KMS-11 (cell line): ENCODE data around the gene ARHGAP24.
"Not testable (repeated sequence)": the region's sequence is repeated elsewhere in the genome, so short reads cannot be mapped to it uniquely, and the experiment has no call there.

Experiments used
- H2AFZ ChIP-seq: fragments of 200-600 bp; sonication (generic); 2 replicates; pipeline ENCODE4 v1.6.1; 2016; ENCODE audit warnings: antibody characterized with exemption, mixed run types, low read depth
- H3K27ac ChIP-seq: fragments of 200-600 bp; sonication (generic); 2 replicates; pipeline ENCODE4 v1.6.1; 2016; ENCODE audit warnings: mild to moderate bottlenecking, mixed run types
- H3K27me3 ChIP-seq: fragments of 200-600 bp; sonication (generic); 2 replicates; pipeline ENCODE4 v1.6.1; 2017; ENCODE audit warnings: mild to moderate bottlenecking, low read depth, mixed run types, moderate library complexity; ENCODE audit not compliant: insufficient read depth
- H3K36me3 ChIP-seq: fragments of 200-600 bp; sonication (generic); 2 replicates; pipeline ENCODE4 v1.6.1; 2017; ENCODE audit warnings: mild to moderate bottlenecking, mixed run types; ENCODE audit not compliant: insufficient read depth
- H3K4me1 ChIP-seq: fragments of 200-600 bp; sonication (generic); 2 replicates; pipeline ENCODE4 v1.6.1; 2016; ENCODE audit warnings: mild to moderate bottlenecking, low read depth, mixed run types; ENCODE audit not compliant: poor library complexity, severe bottlenecking
- H3K4me2 ChIP-seq: fragments of 200-600 bp; sonication (generic); 2 replicates; pipeline ENCODE4 v1.7.0; 2016; ENCODE audit warnings: mild to moderate bottlenecking, mixed run types
- H3K4me3 ChIP-seq: fragments of 200-600 bp; sonication (generic); IDR thresholded peaks from 2 replicates; pipeline ENCODE4 v1.6.1; 2017; ENCODE audit warnings: low read depth, low read length, mixed read lengths; ENCODE audit not compliant: insufficient read depth
- H3K79me2 ChIP-seq: fragments of 200-600 bp; sonication (generic); 2 replicates; pipeline ENCODE4 v1.6.1; 2016; ENCODE audit warnings: low read depth, mixed run types; ENCODE audit not compliant: insufficient read depth
- H3K9ac ChIP-seq: fragments of 200-600 bp; sonication (generic); 2 replicates; pipeline ENCODE4 v1.6.1; 2016; ENCODE audit warnings: mild to moderate bottlenecking, mixed run types
- H4K20me1 ChIP-seq: fragments of 200-600 bp; sonication (generic); 2 replicates; pipeline ENCODE4 v1.6.1; 2016; ENCODE audit warnings: mild to moderate bottlenecking, mixed run types; ENCODE audit not compliant: insufficient read depth
- TF ChIP-seq, protein P1 (sequence below): fragments of 200-600 bp; sonication (generic); conservative IDR thresholded peaks from 2 replicates; pipeline ENCODE4 v1.6.1; 2017; ENCODE audit warnings: low read depth, mild to moderate bottlenecking, antibody characterized with exemption, low read length, moderate library complexity, mixed read lengths

Gene ARHGAP24

DNA sequence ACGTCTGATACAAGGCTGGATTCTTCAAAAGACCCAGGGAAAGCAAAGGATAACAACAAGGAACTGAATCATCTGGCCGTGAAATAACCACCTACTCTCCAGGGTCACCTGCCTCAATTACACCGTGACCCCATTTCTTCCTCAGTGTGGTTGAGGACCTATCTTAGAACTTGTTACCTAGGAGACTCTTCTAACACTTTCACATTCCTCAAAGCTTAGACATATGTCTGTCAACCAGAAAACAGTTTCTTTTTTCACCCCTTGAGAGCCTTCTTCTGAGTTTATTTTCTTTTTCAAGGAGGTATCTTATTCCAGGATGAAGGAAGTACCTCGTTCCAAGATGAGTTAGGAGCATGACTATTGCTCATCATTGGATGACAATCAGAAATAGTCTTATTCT, 337.8 kb downstream of the ARHGAP24 start:
- TF ChIP-seq, protein P1, sequence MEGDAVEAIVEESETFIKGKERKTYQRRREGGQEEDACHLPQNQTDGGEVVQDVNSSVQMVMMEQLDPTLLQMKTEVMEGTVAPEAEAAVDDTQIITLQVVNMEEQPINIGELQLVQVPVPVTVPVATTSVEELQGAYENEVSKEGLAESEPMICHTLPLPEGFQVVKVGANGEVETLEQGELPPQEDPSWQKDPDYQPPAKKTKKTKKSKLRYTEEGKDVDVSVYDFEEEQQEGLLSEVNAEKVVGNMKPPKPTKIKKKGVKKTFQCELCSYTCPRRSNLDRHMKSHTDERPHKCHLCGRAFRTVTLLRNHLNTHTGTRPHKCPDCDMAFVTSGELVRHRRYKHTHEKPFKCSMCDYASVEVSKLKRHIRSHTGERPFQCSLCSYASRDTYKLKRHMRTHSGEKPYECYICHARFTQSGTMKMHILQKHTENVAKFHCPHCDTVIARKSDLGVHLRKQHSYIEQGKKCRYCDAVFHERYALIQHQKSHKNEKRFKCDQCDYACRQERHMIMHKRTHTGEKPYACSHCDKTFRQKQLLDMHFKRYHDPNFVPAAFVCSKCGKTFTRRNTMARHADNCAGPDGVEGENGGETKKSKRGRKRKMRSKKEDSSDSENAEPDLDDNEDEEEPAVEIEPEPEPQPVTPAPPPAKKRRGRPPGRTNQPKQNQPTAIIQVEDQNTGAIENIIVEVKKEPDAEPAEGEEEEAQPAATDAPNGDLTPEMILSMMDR: no peak
- no peak overlapping the region for H3K9ac ChIP-seq

GRCh38 chr4:85815796-85816459, 341.0 kb downstream of the ARHGAP24 start:
- H2AFZ ChIP-seq: no peak overlapping the region
- no peak overlapping the region for H3K4me3 ChIP-seq
- no peaks in the 10 kb centered on the region for H3K4me1 ChIP-seq
- H3K4me2 ChIP-seq: no peak overlapping the region
- no peaks in the 10 kb centered on the region for H3K27me3 ChIP-seq
- H4K20me1 ChIP-seq: no peaks in the 10 kb centered on the region
- TF ChIP-seq, protein P1: no peak
- no peak overlapping the region for H3K9ac ChIP-seq
- no peaks in the 10 kb centered on the region for H3K36me3 ChIP-seq
- H3K27ac ChIP-seq: no peak overlapping the region
- no peaks in the 10 kb centered on the region for H3K79me2 ChIP-seq

More for the DNA sequence above, 337.8 kb downstream of the ARHGAP24 start:
- H3K4me2 ChIP-seq: no peak overlapping the region
- no peaks in the 10 kb centered on the region for H3K27me3 ChIP-seq
- no peak overlapping the region for H3K4me3 ChIP-seq
- H2AFZ ChIP-seq: no peak overlapping the region
- no peaks in the 10 kb centered on the region for H3K79me2 ChIP-seq
- no peaks in the 10 kb centered on the region for H3K4me1 ChIP-seq
- H4K20me1 ChIP-seq: no peaks in the 10 kb centered on the region
- no peak overlapping the region for H3K27ac ChIP-seq
- H3K36me3 ChIP-seq: no peaks in the 10 kb centered on the region

- Histone ChIP-seq H3K4me1 (peaks cover 16% of the 10 kb centered on the region), H3K36me3 (no peaks in the 10 kb centered on the region), H3K4me3 (no peak overlapping the region), H3K9ac (no peak overlapping the region), H3K4me2 (no peak overlapping the region), H4K20me1 (no peaks in the 10 kb centered on the region), H3K79me2 (no peaks in the 10 kb centered on the region), H3K27me3 (no peaks in the 10 kb centered on the region), H3K27ac (no peak overlapping the region), H2AFZ (no peak overlapping the region)
- TF ChIP-seq, protein P1: no peak
Measured at GRCh38 chr4:85818700-85819099, 343.8 kb downstream of the ARHGAP24 start.

GRCh38 chr4:85820101-85820500, 345.2 kb downstream of the ARHGAP24 start:
- not testable (repeated sequence) for H3K9ac ChIP-seq, H3K27ac ChIP-seq, H2AFZ ChIP-seq, H3K27me3 ChIP-seq, H3K79me2 ChIP-seq, H4K20me1 ChIP-seq, H3K4me2 ChIP-seq, H3K4me3 ChIP-seq, H3K36me3 ChIP-seq
- peaks cover 29% of the 10 kb centered on the region for H3K4me1 ChIP-seq

DNA sequence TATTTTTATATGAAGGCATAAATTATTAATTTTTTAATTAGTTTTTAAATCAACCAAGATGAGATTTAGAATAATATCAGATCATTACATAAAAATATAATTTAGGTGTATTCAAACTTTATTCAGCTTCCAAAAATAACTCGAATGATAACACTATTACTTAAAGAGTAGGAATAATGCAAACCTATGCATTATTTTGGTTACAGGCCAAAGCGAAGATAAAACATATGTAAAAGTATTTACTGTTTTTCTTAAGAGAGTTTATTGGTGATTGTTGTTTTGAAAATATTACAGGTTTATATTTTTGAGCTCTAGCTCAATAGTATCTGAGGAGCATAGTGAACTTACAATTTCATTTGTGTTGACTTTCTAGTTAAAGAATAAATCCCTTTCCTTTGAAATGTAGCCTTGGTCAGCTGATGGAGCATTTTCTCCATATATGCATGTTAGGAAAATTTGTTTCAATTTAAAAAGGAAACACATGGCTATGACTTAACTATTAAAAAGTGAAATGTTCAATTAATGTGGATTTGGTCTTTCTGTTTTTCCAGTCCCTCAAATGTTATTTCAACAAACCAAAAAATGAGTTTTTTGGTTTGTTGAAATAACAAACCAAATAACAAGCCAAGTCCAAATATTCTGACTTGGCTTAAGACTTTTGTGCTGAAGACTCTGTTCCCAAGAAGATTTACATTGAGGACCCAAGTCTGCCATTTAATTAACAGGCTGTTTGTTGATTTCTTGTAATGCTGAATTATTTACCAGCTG, 346.9 kb downstream of the ARHGAP24 start:
- Histone ChIP-seq H3K36me3 (no peaks in the 10 kb centered on the region), H3K27ac (no peak overlapping the region), H3K79me2 (no peaks in the 10 kb centered on the region), H3K4me1 (peaks cover 47% of the 10 kb centered on the region), H3K27me3 (no peaks in the 10 kb centered on the region), H3K4me2 (no peak overlapping the region), H2AFZ (no peak overlapping the region), H3K9ac (no peak overlapping the region), H3K4me3 (no peak overlapping the region), H4K20me1 (no peaks in the 10 kb centered on the region)
- TF ChIP-seq, protein P1: no peak
